AG09319 (cell line): ENCODE results near the gene HOXD4.

ENCODE experiments used
- DNase-seq: peaks from one replicate; pipeline ENCODE4 v3.0.0-alpha.2; 2010; ENCODE audit warnings: low read depth; ENCODE audit errors: extremely low read depth
- TF ChIP-seq, protein P1 (sequence below): IDR thresholded peaks from 2 replicates; pipeline ENCODE4 v1.5.1; 2011; ENCODE audit warnings: low read depth, mild to moderate bottlenecking, inconsistent platforms, low read length, moderate library complexity

Gene HOXD4

DNA sequence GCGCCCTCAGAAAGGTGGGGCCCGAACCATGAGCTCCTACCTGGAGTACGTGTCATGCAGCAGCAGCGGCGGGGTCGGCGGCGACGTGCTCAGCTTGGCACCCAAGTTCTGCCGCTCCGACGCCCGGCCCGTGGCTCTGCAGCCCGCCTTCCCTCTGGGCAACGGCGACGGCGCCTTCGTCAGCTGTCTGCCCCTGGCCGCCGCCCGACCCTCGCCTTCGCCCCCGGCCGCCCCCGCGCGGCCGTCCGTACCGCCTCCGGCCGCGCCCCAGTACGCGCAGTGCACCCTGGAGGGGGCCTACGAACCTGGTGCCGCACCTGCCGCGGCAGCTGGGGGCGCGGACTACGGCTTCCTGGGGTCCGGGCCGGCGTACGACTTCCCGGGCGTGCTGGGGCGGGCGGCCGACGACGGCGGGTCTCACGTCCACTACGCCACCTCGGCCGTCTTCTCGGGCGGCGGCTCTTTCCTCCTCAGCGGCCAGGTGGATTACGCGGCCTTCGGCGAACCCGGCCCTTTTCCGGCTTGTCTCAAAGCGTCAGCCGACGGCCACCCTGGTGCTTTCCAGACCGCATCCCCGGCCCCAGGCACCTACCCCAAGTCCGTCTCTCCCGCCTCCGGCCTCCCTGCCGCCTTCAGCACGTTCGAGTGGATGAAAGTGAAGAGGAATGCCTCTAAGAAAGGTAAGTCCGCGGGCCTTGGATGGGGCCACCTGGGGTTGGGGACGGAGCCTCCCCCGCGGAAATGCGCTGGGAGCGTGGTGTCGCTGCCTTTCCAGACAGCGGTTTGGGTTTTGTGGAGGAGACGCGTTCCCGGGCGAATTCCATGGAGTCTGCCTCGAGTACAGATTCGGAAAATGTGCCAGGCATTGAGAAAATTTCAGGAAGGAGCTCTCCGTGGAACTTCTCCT is 37.7 kb downstream of the HOXD4 start:
- no peak for DNase-seq
- TF ChIP-seq, protein P1, sequence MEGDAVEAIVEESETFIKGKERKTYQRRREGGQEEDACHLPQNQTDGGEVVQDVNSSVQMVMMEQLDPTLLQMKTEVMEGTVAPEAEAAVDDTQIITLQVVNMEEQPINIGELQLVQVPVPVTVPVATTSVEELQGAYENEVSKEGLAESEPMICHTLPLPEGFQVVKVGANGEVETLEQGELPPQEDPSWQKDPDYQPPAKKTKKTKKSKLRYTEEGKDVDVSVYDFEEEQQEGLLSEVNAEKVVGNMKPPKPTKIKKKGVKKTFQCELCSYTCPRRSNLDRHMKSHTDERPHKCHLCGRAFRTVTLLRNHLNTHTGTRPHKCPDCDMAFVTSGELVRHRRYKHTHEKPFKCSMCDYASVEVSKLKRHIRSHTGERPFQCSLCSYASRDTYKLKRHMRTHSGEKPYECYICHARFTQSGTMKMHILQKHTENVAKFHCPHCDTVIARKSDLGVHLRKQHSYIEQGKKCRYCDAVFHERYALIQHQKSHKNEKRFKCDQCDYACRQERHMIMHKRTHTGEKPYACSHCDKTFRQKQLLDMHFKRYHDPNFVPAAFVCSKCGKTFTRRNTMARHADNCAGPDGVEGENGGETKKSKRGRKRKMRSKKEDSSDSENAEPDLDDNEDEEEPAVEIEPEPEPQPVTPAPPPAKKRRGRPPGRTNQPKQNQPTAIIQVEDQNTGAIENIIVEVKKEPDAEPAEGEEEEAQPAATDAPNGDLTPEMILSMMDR = no peak

DNA sequence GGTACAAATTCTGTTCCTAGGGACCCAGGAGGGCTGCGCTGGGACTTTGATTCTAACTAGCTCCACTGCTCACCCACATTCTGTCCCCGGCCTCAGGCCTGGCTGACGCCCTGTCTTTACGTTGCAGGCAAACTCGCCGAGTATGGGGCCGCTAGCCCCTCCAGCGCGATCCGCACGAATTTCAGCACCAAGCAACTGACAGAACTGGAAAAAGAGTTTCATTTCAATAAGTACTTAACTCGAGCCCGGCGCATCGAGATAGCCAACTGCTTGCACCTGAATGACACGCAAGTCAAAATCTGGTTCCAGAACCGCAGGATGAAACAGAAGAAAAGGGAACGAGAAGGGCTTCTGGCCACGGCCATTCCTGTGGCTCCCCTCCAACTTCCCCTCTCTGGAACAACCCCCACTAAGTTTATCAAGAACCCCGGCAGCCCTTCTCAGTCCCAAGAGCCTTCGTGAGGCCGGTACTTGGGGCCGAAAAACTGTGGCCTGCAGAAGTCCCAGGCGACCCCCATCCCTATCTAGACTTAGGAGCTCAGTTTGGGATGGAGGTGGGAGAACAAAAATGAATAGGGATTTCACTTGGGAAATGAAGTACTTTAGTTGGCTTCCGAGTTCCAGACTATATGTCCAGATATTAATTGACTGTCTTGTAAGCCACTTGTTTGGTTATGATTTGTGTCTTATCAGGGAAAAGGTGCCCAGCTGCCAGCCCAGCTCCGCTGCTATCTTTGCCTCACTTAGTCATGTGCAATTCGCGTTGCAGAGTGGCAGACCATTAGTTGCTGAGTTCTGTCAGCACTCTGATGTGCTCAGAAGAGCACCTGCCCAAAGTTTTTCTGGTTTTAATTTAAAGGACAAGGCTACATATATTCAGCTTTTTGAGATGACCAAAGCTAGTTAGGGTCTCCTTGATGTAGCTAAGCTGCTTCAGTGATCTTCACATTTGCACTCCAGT is 38.6 kb downstream of the HOXD4 start:
- TF ChIP-seq, protein P1 = no peak
- DNase-seq = no peak

DNA sequence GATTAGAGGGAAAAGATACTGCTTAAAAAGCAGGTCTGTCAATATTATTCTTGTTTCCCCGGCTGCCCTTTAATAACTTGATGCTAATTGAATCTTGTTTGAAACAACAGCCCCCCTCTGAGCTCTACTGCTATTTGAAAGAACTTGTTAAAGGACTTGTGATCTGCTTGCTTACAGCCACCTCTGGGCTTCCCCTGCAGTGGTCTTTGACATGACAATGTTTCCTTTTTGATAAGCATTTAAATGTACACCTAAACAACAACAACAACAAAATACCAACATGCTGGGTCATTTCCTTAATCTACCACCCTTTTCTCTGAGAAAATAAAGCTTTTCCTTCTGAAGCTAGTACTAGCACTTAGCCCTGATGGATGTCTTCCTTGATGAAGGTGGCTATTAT is 41.0 kb downstream of the HOXD4 start:
- TF ChIP-seq, protein P1 = no peak

DNA sequence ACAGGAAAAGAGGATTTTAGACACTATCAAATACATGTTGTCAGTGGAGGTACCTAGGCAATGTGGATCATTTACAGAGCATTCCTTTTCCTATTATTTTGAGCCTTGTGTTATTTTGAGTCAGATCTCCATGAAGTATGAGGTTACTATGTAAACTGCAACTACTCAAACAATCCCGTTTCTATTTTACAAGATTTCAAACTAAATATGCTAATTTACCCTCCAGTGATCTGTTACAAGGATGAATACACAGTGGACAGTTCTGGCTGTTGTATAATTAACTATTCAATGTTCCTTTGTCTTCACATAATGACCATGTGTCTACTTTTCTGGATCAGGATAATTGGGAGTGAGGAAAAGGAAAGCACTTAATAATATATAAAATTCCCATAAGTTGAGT is 41.7 kb downstream of the HOXD4 start:
- TF ChIP-seq, protein P1 = no peak
- DNase-seq = no peak

More for the DNA sequence above, 41.0 kb downstream of the HOXD4 start:
- no peak for DNase-seq

DNA sequence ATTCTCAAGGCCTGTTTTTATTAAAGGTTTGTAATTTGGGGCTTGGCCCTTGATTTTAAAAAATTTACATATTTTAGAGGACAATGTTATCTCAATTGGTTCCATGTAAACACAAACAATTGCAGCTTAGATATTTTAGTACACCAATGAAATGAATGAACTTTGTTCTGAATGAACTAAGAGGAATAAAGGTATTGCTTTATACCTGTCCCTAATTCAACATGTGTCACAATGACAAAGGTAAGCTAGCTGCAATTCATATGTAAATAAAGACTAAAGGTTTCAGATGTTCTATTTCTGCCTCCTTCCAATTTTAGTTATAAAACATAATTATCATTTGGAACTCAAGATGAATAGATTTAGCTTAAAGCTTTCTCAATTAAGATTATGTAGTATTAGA is 48.6 kb downstream of the HOXD4 start:
- no peak for DNase-seq
- TF ChIP-seq, protein P1 = no peak

DNA sequence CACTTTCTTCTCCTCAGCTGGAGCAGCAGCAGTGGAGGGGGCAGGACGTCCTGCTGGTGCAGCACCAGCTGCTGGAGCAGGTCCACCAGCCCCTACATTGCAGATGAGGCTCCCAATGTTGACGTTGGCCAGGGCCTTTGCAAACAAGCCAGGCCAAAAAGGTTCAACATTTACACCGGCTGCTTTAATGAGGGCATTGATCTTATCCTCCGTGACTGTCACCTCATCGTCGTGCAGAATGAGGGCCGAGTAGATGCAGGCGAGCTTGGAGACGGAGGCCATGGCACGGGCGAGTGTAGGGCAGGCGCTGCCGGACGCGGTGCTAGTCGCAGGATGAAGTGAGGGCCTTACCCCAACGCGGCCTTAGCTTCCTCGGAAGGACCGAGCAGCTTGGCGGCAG is 49.6 kb downstream of the HOXD4 start:
- no peak for DNase-seq
- TF ChIP-seq, protein P1 = no peak

DNA sequence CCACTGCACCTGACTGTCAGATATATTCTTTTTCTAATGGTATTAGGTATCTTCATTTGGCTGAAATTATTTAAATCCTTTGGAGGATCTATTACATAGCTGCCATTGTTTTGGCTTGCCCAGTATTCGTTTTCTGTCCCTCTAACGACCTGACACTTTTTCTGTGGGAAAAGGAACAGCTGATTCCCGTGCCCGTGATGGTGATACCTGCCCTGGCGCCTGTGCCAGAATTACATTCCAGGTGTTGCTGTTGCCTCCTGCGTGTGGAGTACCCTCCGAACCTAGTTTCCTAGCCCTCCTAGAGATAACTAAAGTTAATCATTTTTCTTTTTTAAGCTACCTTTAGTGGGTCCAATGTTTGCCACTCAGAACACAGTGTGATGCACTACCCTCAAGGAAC is 51.1 kb downstream of the HOXD4 start:
- DNase-seq = no peak
- TF ChIP-seq, protein P1 = no peak
